Left lobe of liver (tissue), 2 donors: ENCODE data around the gene CDC40. TPM values are rescaled to one million over a fixed set of nuclear protein-coding genes. Genes with fewer than 3 reads are reported as not detected.
"Not testable (repeated sequence)": the region's sequence is repeated elsewhere in the genome, so short reads cannot be mapped to it uniquely, and the experiment has no call there.

ENCODE experiments used
- ATAC-seq: fragments of 200-7000 bp; cut with Tn5 transposase; one replicate; pipeline ENCODE4 v1.9.1; 2020; ENCODE audit warnings: mild to moderate bottlenecking, moderate library complexity
- DNase-seq: peaks from one replicate; pipeline ENCODE4 v3.0.0-alpha.2; 2020; ENCODE audit warnings: low spot score
- total RNA-seq: library from RNA; stranded (reverse); gene quantifications from one replicate; pipeline ENCODE4 v1.2.1, GENCODE V29; 2021
- donor health status: DM: no; HTN: no; CAD: no; lungs with moderate emphysema.
- donor health status: DM: no; HTN: yes; CAD: no.

CDC40 gene
- total RNA-seq, 1 donor from 2014 or later, result 11.1 TPM

DNA sequence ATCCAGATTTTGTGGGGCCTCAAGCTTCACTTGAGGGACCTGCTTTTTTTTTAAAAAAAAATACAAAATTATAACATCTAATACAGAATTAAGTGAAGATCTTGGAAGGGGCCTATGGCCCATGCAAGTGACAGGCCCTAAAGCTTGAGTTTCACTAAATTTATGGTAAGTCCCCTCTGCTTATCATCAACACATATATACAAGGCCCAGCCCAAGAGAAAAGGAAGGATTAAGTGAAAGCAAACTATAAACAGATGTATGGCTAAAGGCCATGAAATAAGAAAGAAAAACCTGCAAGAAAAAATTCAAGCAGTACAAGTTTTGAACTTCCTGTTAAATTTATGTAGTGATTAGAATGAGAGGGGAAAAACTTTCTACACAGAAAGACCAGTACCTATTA lies 86.8 kb downstream of the CDC40 start:
- DNase-seq (no peak), ATAC-seq (no peak)

DNA sequence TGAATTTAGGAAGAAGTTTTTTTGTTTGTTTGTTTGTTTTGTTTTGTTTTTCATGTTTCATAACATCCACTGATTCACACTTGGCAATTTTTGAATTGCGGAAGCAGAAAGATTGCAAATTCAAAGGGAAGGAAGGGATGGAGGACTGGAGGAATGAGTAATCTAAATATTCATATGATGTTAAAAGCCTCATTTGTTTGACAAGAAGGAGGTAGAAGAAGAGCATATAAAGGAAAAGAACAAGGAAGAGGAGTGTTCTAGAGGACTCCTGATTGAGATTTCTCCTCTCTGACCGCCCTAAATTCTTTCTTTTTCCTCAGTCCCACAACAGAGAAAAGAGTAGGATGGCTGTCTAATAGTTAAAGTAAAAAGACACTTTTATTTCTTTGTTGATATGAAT lies 89.4 kb downstream of the CDC40 start:
- no peak for DNase-seq
- ATAC-seq, result no peak

DNA sequence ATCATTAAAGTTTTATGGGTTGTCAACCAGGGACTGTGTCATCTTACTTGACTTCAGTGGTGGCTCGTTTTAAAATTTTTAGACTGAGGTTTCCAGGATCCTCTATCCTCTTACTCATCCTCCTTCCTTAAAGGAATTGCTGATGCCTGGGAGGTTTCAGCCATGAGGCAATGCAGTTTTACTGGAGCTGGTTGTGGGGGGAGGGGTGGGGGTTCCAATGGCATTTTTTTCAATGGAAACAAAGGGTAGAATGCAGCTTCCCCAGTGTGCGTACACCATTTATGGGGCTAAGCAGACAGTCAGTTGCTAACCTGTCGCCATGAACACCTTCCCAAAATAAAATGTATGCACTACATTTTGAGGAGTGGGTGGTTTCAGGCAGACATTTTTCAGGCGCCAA lies 89.9 kb downstream of the CDC40 start:
- no peak for ATAC-seq
- no peak for DNase-seq

DNA sequence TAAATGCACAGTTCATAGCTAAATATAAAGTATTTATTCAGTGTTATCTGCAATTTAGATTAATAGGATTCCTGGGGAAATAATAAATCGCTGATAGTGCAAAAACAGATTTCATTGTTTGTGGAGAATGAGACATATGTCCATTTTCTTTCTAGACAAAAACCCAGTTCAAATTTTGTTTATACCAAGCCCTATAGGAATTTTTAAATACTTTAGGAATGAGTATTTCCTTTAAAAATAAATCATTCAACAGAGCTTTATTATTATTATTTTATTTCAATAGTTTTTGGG lies 91.5 kb downstream of the CDC40 start:
- DNase-seq (no peak), ATAC-seq (no peak)

DNA sequence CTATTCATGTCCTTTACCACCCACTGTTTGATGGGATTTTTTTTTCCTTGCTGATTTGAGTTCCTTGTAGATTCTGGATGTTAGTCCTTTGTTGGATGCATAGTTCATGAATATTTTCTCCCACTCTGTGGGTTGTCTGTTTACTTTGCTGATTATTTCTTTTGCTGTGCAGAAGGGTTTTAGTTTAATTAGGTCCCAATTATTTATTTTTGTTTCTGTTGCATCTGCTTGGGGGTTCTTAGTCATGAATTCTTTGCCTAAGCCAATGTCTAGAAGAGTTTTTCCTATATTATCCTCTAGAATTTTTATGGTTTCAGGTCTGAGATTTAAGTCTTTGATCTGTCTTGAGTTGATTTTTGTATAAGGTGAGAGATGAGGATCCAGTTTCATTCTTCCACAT lies 92.6 kb downstream of the CDC40 start:
- not testable (repeated sequence) for ATAC-seq, DNase-seq

DNA sequence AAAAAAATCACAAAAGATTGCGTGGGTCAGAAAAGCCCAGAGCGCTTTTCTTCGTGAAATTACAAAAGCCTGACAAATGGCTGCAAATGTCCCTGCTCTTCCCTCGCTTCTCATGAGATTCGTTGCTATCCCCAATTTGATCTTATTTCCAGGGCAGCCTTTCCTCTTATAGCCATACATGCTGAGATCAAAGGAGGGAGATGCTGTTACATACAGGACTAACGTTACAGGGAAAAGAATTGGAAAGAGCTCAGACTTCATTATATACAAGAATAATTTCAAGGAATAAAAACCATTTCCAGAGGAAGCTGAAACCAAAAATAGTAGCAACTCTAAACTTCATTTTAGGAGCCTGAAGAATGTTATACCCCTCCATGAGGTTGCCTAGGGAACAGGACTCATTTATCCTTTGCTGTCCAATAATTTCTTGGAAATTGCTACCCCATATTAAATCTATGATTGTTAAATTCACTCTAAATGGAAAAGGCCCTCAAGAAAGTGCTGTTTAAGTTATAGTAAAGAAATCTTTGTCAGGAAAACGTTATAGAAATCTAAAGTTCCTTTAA lies 97.0 kb downstream of the CDC40 start:
- no peak for DNase-seq
- no peak for ATAC-seq

Other genes with a start within 250 kb of the CDC40 start
- gene GPR6, start 202.1 kb upstream of the CDC40 start, total RNA-seq, result not detected
- gene WASF1, start 757 bp upstream of the CDC40 start, total RNA-seq, result 3.7 TPM
- 0.48 TPM for gene METTL24, start 177.9 kb downstream of the CDC40 start, total RNA-seq
- gene DDO, start 235.1 kb downstream of the CDC40 start, total RNA-seq, result 5.2 TPM